GM19238 (cell line): ENCODE data around the gene ULK3.
A peak's percentile ranks its signal among the peaks of the same experiment; 100 is the strongest.

Source experiments
- DNase-seq: peaks from one replicate; pipeline ENCODE4 v3.0.0; 2011; ENCODE audit warnings: low spot score; ENCODE audit not compliant: insufficient read length

Gene ULK3

GRCh38 chr15:74799856-74800558 is 42.9 kb downstream of the ULK3 start:
- DNase-seq = peak; percentile 94

GRCh38 chr15:74799255-74799855 is 43.6 kb downstream of the ULK3 start:
- DNase-seq = no peak

DNA sequence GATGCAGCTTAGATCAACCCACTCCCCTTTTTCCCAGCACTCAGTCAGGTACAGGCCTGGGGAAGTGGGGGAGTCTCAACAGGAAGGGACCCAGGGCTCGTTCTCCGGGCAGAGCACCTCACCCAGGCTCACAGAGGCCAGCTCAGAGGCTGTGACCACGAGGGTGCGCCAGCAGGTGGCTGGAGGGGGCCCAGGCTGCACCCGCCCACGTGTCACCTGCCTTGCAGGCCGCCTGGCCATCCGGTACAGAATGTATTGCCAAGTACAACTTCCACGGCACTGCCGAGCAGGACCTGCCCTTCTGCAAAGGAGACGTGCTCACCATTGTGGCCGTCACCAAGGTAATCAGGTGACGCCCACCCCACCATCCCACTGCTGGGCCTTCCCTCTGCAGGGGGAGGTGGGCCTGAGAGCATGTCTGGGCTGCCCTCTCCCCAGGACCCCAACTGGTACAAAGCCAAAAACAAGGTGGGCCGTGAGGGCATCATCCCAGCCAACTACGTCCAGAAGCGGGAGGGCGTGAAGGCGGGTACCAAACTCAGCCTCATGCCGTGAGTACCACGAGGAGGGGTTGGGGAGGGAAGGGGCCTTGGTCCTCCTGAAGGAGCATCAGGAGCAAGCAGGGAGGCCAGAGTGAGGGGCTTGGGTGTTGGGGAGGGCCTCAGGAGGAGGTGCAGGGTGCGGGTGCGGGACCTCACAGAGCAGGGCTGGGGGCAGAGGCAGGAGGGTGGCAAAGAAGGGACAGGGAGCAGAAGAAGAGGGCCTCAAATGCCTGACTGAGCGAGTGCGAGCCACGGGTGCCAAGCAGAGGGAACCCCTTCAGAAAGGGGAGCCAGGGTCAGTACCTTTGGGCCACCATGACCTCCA is 44.3 kb downstream of the ULK3 start:
- no peak for DNase-seq

- DNase-seq = no peak
Measured at GRCh38 chr15:74795966-74796625, 46.9 kb downstream of the ULK3 start.

DNA sequence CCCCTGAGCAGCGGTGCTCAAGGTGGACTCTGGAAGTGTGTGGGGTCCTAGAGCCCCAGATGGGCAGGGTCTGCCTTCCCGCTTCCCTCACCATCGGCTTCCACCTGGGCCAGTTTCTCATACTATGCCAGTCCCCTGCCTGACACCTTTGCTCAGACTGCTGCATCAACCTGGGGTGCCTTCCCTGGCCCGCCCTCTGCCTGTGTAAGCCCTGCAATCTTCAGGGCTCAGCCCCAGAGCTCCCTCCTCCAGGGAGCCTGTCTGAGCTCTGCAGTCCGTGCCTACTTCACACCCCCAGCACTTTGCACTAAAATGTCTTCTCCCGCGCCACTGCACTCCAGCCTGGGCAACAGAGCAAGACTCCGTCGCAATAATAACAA is 48.0 kb downstream of the ULK3 start:
- DNase-seq = no peak

DNA sequence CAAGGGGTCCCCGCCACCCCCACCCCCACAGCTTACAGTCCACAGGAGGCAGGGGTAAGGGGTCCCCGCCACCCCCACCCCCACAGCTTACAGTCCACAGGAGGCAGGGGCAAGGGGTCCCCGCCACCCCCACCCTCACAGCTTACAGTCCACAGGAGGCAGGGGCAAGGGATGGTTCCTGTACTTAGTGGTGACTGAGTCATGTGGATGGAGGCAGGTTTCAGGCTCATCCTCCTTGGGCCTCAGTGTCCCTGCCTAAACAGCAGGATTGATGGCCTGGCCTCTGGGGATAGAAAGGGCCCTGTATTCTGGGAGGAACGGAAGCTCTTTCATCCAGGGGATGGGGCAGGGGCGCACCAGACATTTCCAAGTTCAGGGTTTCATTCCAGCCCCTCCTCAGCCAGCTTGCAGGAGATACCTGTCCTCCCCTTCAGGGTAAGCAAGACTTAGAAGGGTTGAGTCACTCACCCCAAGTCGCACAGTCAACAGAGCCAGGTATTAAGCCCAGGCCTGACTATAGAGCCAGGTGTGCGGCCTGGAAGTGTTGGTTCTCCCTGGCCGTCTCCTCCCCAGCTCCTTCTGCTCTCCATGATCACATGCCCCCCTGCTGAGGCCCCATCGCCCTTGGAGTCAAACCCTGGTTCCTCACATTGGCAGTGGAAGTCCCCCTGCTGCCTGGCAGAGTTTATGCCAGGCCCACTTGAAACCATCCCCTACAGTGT is 48.5 kb downstream of the ULK3 start:
- DNase-seq = no peak

DNA sequence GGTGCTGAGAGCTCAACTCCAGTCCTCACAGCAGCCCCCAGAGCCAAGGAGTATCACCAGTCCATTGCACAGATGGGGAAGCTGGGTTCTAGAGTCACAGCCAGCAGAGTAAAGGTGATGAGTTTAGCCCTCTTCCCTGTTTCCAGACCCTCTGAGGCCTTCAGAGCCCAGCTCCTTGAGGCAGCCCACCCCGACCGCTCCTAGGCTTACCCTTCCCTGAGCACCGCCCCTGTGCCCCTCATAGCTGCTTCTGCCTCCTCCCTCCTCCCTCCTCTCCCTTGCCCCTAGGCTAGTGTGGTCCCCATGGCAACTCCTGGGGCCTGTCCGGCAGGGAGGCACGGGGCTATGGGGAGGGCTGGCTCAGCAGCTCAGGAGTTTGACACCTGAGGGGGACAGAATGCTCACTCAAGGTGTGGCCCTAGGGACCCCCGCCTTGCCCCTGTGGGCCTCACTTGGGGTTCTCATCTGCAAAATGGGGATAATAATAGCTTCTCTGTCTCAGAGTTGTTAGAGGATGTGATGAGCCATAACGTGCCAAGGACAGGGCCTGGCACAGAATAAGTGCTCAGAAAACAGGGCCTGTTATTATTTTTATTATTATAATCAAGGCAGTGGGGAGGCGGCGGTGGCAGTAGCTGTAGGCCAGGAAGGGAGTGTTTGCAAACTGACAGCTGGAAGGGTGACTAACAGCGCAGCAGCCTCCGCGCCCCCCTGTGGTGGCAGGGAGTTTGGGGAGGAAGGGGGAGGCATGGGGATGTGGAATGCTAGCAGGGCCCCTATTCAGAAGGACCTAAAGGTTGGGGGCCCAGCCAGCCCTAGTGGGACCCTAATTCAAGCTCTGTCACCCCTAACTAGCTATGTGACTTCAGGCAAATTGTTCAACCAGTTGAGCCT is 49.6 kb downstream of the ULK3 start:
- no peak for DNase-seq

GRCh38 chr15:74792227-74793016 is 50.5 kb downstream of the ULK3 start:
- DNase-seq = no peak

- DNase-seq = no peak
Measured at GRCh38 chr15:74791667-74792066, 51.3 kb downstream of the ULK3 start.

DNA sequence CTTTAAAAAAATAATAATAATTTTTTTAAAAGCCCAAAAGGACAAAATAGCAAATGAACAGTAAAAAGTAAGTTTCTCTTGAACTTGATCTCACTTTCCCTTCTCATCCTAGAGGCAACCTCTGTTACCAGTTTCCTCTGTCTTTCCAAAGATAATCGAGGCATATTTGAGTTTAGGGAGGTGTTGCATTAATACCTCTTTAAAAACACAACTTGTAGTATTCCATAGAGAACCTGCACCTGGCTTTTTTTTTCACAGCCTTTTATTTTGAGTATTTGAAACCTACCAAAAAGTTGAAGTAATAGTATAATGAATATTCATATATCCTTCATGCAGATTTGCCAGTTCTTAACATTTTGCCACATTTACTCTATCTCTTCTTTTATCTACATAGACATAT is 51.9 kb downstream of the ULK3 start:
- no peak for DNase-seq

DNA sequence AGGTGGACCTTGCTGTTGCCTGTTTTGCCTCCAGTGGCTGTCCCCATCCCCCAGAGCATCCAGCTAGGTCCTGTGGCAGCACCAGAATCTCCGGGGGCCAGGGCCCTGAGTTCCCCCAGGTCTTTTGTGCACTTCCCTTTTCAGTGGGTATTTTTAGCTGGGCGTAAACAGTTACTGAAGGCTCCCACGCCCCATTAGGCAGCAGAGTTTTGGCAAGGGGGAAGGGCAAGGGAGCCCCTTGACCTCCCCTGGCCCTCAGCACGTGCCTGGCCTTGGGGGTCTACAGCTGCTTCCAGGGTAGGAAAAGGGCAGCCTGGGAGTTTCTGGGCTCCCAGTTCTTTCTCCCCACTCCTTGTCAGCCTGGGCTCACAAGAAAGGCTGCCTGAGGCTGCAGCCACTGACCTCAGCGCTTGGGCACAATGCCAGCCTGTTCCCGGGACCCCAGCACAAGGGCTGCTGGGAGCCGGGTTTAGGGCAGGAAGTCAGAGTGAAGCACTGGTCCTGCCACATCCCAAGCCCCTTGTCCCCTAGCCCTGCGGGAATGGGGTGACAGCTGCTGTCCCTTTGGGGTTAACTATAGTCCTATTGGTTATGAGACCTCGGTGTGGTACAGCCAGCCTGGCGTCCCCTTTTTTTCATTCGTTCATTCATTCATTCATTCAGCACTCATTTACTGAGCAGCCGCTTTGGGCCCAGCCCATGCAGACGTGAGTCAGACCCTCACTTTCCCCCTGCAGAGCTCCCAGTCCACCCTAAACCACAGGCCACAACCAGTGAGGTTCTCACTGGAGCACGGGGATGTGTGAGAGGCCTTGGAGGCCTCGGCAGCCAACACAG is 52.7 kb downstream of the ULK3 start:
- DNase-seq = no peak

DNA sequence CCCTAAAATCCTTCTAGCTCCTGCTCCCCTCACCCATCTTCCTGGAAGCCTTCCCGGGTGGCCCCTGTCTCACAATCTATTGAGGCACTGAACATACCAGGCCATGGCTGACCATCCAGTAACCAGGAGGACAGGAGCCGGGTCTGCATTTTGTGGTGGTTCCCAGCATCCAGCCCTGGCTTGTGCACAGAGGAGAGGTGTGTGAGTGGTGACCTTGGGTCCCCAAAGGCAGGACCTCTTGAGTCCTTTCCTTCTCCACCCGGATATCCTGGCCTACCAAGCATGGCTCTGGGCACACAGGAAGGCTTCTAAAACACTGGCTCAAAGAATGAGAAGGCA is 53.2 kb downstream of the ULK3 start:
- DNase-seq = no peak

DNA sequence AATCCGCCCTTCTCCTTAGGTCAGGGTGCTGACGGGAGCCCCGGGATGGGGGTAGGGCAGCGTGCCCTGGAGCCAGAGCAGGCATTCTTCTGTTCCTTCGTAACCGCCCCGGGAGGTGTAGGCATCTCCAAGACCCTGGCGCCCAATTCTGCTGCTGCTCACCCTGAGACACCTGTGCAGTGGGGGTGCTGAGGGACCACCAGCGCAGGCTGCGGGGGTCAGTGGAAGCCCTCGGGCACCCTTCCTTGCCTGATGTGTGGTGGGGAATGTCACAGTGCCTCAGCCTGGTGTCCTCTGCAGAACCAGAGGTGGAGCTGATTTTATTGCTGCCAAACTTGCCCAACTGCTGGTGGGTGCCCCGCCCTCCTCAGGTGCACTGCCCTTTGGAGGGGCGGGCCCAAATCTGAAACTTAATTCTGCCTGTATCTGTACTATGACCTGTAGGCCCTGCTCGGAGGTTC is 53.8 kb downstream of the ULK3 start:
- DNase-seq = no peak

DNA sequence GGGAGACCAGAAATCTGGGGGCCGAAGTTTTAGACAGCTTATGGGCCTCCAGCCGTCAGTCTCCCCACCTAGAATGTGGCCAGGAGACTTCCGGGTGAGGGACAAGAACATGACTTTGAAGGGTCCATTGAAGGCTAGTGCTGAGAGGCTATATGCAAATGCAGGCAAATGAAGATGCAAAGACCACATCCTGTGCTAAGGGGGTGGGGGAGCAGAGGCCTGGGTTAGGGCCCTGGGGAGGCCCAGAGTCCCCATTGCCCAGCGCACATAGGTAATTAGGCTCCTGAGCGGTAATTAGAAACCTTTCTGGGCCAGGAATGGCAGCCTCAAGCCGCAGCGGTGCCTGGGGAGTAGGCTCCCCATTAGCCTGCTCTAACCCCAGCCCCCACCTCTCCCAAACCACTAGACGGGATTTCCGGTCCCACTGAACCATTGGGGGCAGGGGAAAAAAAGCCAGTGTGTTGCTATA is 54.2 kb downstream of the ULK3 start:
- DNase-seq = peak; percentile 69

GRCh38 chr15:74788042-74788682 is 54.8 kb downstream of the ULK3 start:
- DNase-seq = no peak

DNA sequence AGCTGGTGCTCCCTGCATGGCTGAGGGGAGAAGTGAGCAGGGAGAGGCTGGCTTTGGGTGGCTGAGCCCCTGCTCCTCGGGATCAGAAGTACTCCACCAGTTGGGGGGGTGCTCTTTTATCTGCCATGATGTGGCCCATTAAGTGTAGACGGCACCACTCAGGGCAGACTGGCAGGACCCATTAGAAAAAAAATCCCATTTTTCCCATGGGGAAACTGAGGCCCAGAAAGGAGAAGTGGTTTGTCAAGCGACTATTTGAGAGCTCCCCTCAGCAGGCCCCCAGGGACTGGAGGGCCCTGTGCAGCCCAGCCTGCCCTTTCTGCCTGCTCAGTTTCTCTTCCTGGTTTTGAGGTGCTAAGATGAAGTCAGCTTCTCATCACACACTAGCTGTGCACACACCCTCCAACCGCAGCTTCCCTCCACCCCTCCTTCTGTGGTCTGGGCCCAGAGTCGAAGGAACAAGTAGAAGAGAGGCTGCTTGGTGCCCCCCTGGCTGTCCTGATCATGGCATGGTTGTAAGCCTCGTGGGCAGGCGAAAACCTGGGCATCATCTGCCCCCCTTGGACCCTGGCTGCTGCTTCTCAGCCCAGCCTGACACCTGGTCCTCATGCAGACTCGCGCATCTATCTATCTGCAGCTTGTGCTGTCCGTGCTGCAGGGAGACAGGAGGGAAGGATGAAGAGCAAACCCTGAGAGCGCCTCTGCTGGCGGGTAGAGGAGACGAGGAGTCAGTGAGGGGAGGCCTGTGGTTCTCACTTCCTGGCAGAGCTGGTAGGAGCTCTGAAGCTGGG is 55.5 kb downstream of the ULK3 start:
- DNase-seq = peak; percentile 84

- no peak for DNase-seq
Measured at GRCh38 chr15:74786551-74787165, 56.3 kb downstream of the ULK3 start.
